Karpas-422 (cell line): Measurements from ENCODE around the gene SAMSN1. TPM values are rescaled to one million over a fixed set of nuclear protein-coding genes. Genes with fewer than 3 reads are reported as not detected.

Experiments used
- DNase-seq: peaks from one replicate; pipeline ENCODE4 v3.0.0-alpha.2; 2015
- H2AFZ ChIP-seq: fragments of 200-600 bp; sonication (generic); 2 replicates; pipeline ENCODE4 v1.6.1; 2014; ENCODE audit warnings: antibody characterized with exemption, low read length, mixed read lengths
- H3K27ac ChIP-seq: fragments of 200-600 bp; sonication (generic); 2 replicates; pipeline ENCODE4 v1.5.1; 2014; ENCODE audit warnings: mild to moderate bottlenecking, low read length, moderate library complexity
- H3K27me3 ChIP-seq: fragments of 200-600 bp; sonication (generic); 2 replicates; pipeline ENCODE4 v1.6.1; 2014; ENCODE audit warnings: low read length, mixed read lengths
- H3K36me3 ChIP-seq: fragments of 200-600 bp; sonication (generic); 2 replicates; pipeline ENCODE4 v1.6.1; 2014; ENCODE audit warnings: low read length, mixed read lengths; ENCODE audit not compliant: insufficient read depth
- H3K4me1 ChIP-seq: fragments of 200-600 bp; sonication (generic); 2 replicates; pipeline ENCODE4 v1.6.1; 2014; ENCODE audit warnings: mild to moderate bottlenecking, low read length, mixed read lengths
- H3K4me2 ChIP-seq: fragments of 200-600 bp; sonication (generic); 2 replicates; pipeline ENCODE4 v1.6.1; 2014; ENCODE audit warnings: low read length, low read depth, mild to moderate bottlenecking; ENCODE audit not compliant: poor library complexity, severe bottlenecking
- H3K4me3 ChIP-seq: fragments of 200-600 bp; sonication (generic); 2 replicates; pipeline ENCODE4 v1.5.1; 2014; ENCODE audit warnings: mild to moderate bottlenecking, antibody characterized with exemption, low read length, mixed read lengths
- H3K79me2 ChIP-seq: fragments of 200-600 bp; sonication (generic); 2 replicates; pipeline ENCODE4 v1.6.1; 2014; ENCODE audit warnings: mild to moderate bottlenecking, low read length, mixed read lengths
- H3K9ac ChIP-seq: fragments of 200-600 bp; sonication (generic); 2 replicates; pipeline ENCODE4 v1.6.0; 2014; ENCODE audit warnings: low read length
- H3K9me2 ChIP-seq: fragments of 200-600 bp; sonication (generic), shearing (Covaris generic); replicated peaks from 2 replicates; pipeline ENCODE4 v1.6.0; 2014; ENCODE audit warnings: mild to moderate bottlenecking, low read length, moderate library complexity; ENCODE audit not compliant: insufficient read depth
- H3K9me3 ChIP-seq: fragments of 300-700, 200-600 bp; sonication (generic); 2 replicates; pipeline ENCODE4 v1.6.1; 2014; ENCODE audit warnings: low read length, mixed read lengths
- H4K20me1 ChIP-seq: fragments of 200-600 bp; sonication (generic); 2 replicates; pipeline ENCODE4 v1.6.1; 2014; ENCODE audit warnings: mild to moderate bottlenecking, antibody characterized with exemption, low read length, low read depth; ENCODE audit not compliant: insufficient read depth
- total RNA-seq: library from RNA; depleted of rRNA; stranded (reverse); fragments of >200 nt; shearing (Covaris generic); gene quantifications from 2 replicates; pipeline ENCODE4 v1.2.3, GENCODE V29; 2014; ENCODE audit warnings: low replicate concordance

Gene SAMSN1
- total RNA-seq, 1 experiment from 2014 or later = not detected

- no peak overlapping the region for H3K4me3 ChIP-seq
- H2AFZ ChIP-seq = no peak overlapping the region
- H3K36me3 ChIP-seq = no peaks in the 10 kb centered on the region
- no peaks in the 10 kb centered on the region for H4K20me1 ChIP-seq
- no peaks in the 10 kb centered on the region for H3K9me2 ChIP-seq
- H3K4me2 ChIP-seq = no peak overlapping the region
- H3K4me1 ChIP-seq = no peaks in the 10 kb centered on the region
- H3K27me3 ChIP-seq = no peaks in the 10 kb centered on the region
- no peak for DNase-seq
- H3K79me2 ChIP-seq = no peaks in the 10 kb centered on the region
- H3K9me3 ChIP-seq = peaks cover 6% of the 10 kb centered on the region; the same call in 1 of the 2 replicates
- H3K9ac ChIP-seq = no peak overlapping the region
- no peak overlapping the region for H3K27ac ChIP-seq
These were observed 14.3 kb downstream of the SAMSN1 start for GRCh38 chr21:14531757-14532316.

GRCh38 chr21:14530592-14530991 lies 15.5 kb downstream of the SAMSN1 start:
- Histone ChIP-seq H2AFZ (no peak overlapping the region), H3K9me3 (0 out of 2 replicates have a peak, but pooled peaks cover 6% of the 10 kb centered on the region), H3K9ac (no peak overlapping the region), H3K4me3 (no peak overlapping the region), H3K4me1 (no peaks in the 10 kb centered on the region), H3K27me3 (no peaks in the 10 kb centered on the region), H3K36me3 (no peaks in the 10 kb centered on the region), H3K27ac (no peak overlapping the region), H3K4me2 (no peak overlapping the region), H3K9me2 (no peaks in the 10 kb centered on the region), H4K20me1 (no peaks in the 10 kb centered on the region), H3K79me2 (no peaks in the 10 kb centered on the region)
- DNase-seq = no peak

- H4K20me1 ChIP-seq = no peaks in the 10 kb centered on the region
- no peaks in the 10 kb centered on the region for H3K27me3 ChIP-seq
- no peak overlapping the region for H3K4me3 ChIP-seq
- no peaks in the 10 kb centered on the region for H3K79me2 ChIP-seq
- no peaks in the 10 kb centered on the region for H3K4me1 ChIP-seq
- H2AFZ ChIP-seq = no peak overlapping the region
- H3K9me2 ChIP-seq = no peaks in the 10 kb centered on the region
- DNase-seq = no peak
- no peak overlapping the region for H3K9ac ChIP-seq
- no peak overlapping the region for H3K27ac ChIP-seq
- H3K9me3 ChIP-seq = 0 out of 2 replicates have a peak, but pooled peaks cover 3% of the 10 kb centered on the region
- H3K36me3 ChIP-seq = no peaks in the 10 kb centered on the region
- no peak overlapping the region for H3K4me2 ChIP-seq
These were observed 17.3 kb downstream of the SAMSN1 start for GRCh38 chr21:14528815-14529214.

- Histone ChIP-seq H3K9ac (no peak overlapping the region), H4K20me1 (no peaks in the 10 kb centered on the region), H3K27ac (no peak overlapping the region), H3K4me2 (no peak overlapping the region), H3K79me2 (no peaks in the 10 kb centered on the region), H3K4me3 (no peak overlapping the region), H3K9me3 (0 out of 2 replicates have a peak, but pooled peaks cover 3% of the 10 kb centered on the region), H3K4me1 (no peaks in the 10 kb centered on the region), H3K9me2 (no peaks in the 10 kb centered on the region), H2AFZ (no peak overlapping the region), H3K27me3 (no peaks in the 10 kb centered on the region), H3K36me3 (no peaks in the 10 kb centered on the region)
- no peak for DNase-seq
These were observed 18.1 kb downstream of the SAMSN1 start for GRCh38 chr21:14527696-14528652.

- H3K4me2 ChIP-seq = no peak overlapping the region
These were observed 19.0 kb downstream of the SAMSN1 start for GRCh38 chr21:14526836-14527695.

GRCh38 chr21:14526199-14526598 lies 19.9 kb downstream of the SAMSN1 start:
- no peaks in the 10 kb centered on the region for H4K20me1 ChIP-seq
- no peaks in the 10 kb centered on the region for H3K4me1 ChIP-seq
- H3K27ac ChIP-seq = no peak overlapping the region
- no peaks in the 10 kb centered on the region for H3K79me2 ChIP-seq
- no peaks in the 10 kb centered on the region for H3K36me3 ChIP-seq
- H3K9ac ChIP-seq = no peak overlapping the region
- no peak overlapping the region for H3K4me3 ChIP-seq
- no peak overlapping the region for H2AFZ ChIP-seq
- no peaks in the 10 kb centered on the region for H3K9me2 ChIP-seq
- no peaks in the 10 kb centered on the region for H3K27me3 ChIP-seq
- 0 out of 2 replicates have a peak, but pooled peaks cover 3% of the 10 kb centered on the region for H3K9me3 ChIP-seq
- no peak overlapping the region for H3K4me2 ChIP-seq
- DNase-seq = no peak

More at GRCh38 chr21:14526836-14527695, 19.0 kb downstream of the SAMSN1 start:
- no peak for DNase-seq
- no peak overlapping the region for H3K9ac ChIP-seq
- no peak overlapping the region for H3K27ac ChIP-seq
- no peaks in the 10 kb centered on the region for H3K27me3 ChIP-seq
- H3K9me2 ChIP-seq = no peaks in the 10 kb centered on the region
- no peak overlapping the region for H3K4me3 ChIP-seq
- 0 out of 2 replicates have a peak, but pooled peaks cover 3% of the 10 kb centered on the region for H3K9me3 ChIP-seq
- no peak overlapping the region for H2AFZ ChIP-seq
- no peaks in the 10 kb centered on the region for H3K79me2 ChIP-seq
- no peaks in the 10 kb centered on the region for H4K20me1 ChIP-seq
- no peaks in the 10 kb centered on the region for H3K36me3 ChIP-seq
- H3K4me1 ChIP-seq = no peaks in the 10 kb centered on the region

GRCh38 chr21:14523234-14523633 lies 22.9 kb downstream of the SAMSN1 start:
- DNase-seq = no peak
- Histone ChIP-seq H4K20me1 (no peaks in the 10 kb centered on the region), H3K4me2 (no peak overlapping the region), H2AFZ (no peak overlapping the region), H3K9ac (no peak overlapping the region), H3K9me2 (no peaks in the 10 kb centered on the region), H3K4me3 (no peak overlapping the region), H3K9me3 (no peaks in the 10 kb centered on the region), H3K27ac (no peak overlapping the region), H3K36me3 (no peaks in the 10 kb centered on the region), H3K79me2 (no peaks in the 10 kb centered on the region), H3K4me1 (no peaks in the 10 kb centered on the region), H3K27me3 (no peaks in the 10 kb centered on the region)
